GM23248 (cell line): ENCODE measurements around the gene ASIP.

Source experiments
- EZH2 ChIP-seq: fragments of 200-600 bp; sonication (generic); IDR thresholded peaks from 2 replicates; pipeline ENCODE4 v1.6.1; 2018; ENCODE audit warnings: antibody characterized with exemption, mild to moderate bottlenecking; ENCODE audit not compliant: insufficient read depth, poor library complexity, severe bottlenecking
- EZH2phosphoT487 ChIP-seq: fragments of 200-600 bp; sonication (generic); IDR thresholded peaks from 2 replicates; pipeline ENCODE4 v1.6.1; 2018; ENCODE audit warnings: antibody characterized with exemption, moderate library complexity, mild to moderate bottlenecking, low read depth; ENCODE audit not compliant: insufficient read depth

GRCh38 chr20:34251619-34252018, 10.4 kb downstream of the ASIP start:
- TF ChIP-seq EZH2 (no peak), EZH2phosphoT487 (no peak)
